SJSA1 (cell line): ENCODE results near the gene URM1. TPM values are rescaled to one million over a fixed set of nuclear protein-coding genes. Genes with fewer than 3 reads are reported as not detected.

Source experiments
- DNase-seq, 2 experiments: peaks; one replicate each; pipeline ENCODE4 v3.0.0-alpha.2; 2015 to 2020; ENCODE audit warnings: low spot score in 2 of 2, low read depth in 1 of 2
- H3K27ac ChIP-seq: fragments of 250-450 bp; sonication (Bioruptor Pico); 2 replicates; pipeline ENCODE4 v1.5.1; 2020; ENCODE audit warnings: mild to moderate bottlenecking, moderate library complexity
- H3K27me3 ChIP-seq: fragments of 250-450 bp; sonication (Bioruptor Pico); replicated peaks from 2 replicates; pipeline ENCODE4 v1.5.1; 2020; ENCODE audit warnings: mild to moderate bottlenecking, moderate library complexity
- H3K36me3 ChIP-seq: fragments of 250-450 bp; sonication (Bioruptor Pico); 2 replicates; pipeline ENCODE4 v1.5.1; 2020; ENCODE audit warnings: mild to moderate bottlenecking
- H3K4me1 ChIP-seq: fragments of 250-450 bp; sonication (Bioruptor Pico); replicated peaks from 2 replicates; pipeline ENCODE4 v1.6.1; 2021; ENCODE audit warnings: mild to moderate bottlenecking
- H3K4me3 ChIP-seq: fragments of 250-450 bp; sonication (Bioruptor Pico); 2 replicates; pipeline ENCODE4 v1.5.1; 2020; ENCODE audit warnings: mild to moderate bottlenecking
- H3K9me3 ChIP-seq: fragments of 250-450 bp; sonication (Bioruptor Pico); replicated peaks from 2 replicates; pipeline ENCODE4 v1.5.1; 2020; ENCODE audit warnings: mild to moderate bottlenecking
- total RNA-seq: library from RNA; depleted of rRNA; stranded (reverse); fragments of >200 nt; shearing (Covaris generic); gene quantifications from 2 replicates; pipeline ENCODE4 v1.2.3, GENCODE V29; 2014

URM1 gene
- total RNA-seq, 1 experiment from 2014 or later, result 35.0 TPM

- peak; percentile 55 to 69 for DNase-seq
- H3K36me3 ChIP-seq, result peaks cover 18% of the 10 kb centered on the region
- H3K4me3 ChIP-seq, result peak within 1 kb of the TSS; percentile 67
- no peaks in the 10 kb centered on the region for H3K27me3 ChIP-seq
- peaks cover 7% of the 10 kb centered on the region; the same call in 1 of the 2 replicates for H3K4me1 ChIP-seq
- no peak within 1 kb of the TSS; the same call in 1 of the 2 replicates for H3K27ac ChIP-seq
- H3K9me3 ChIP-seq, result no peaks in the 10 kb centered on the region
Observed at GRCh38 chr9:128339761-128340690, 31.1 kb upstream of the URM1 start, which contains the start of gene SLC27A4. Gene SLC27A4 (plus strand): TSS chr9:128340527. CDS start chr9:128343133, 2,606 bp downstream.

GRCh38 chr9:128340691-128341434 is 30.3 kb upstream of the URM1 start:
- no peak overlapping the region for H3K27ac ChIP-seq

GRCh38 chr9:128341435-128341849 is 29.7 kb upstream of the URM1 start:
- Histone ChIP-seq H3K4me3 (peak overlapping the region; percentile 67), H3K27me3 (no peaks in the 10 kb centered on the region), H3K9me3 (no peaks in the 10 kb centered on the region), H3K4me1 (peaks cover 7% of the 10 kb centered on the region; the same call in 1 of the 2 replicates), H3K27ac (no peak overlapping the region), H3K36me3 (peaks cover 28% of the 10 kb centered on the region)
- peak; percentile 64 to 78 for DNase-seq

More at GRCh38 chr9:128340691-128341434, 30.3 kb upstream of the URM1 start:
- Histone ChIP-seq H3K27me3 (no peaks in the 10 kb centered on the region), H3K4me3 (peak overlapping the region; percentile 67), H3K9me3 (no peaks in the 10 kb centered on the region), H3K4me1 (peaks cover 7% of the 10 kb centered on the region; the same call in 1 of the 2 replicates), H3K36me3 (peaks cover 26% of the 10 kb centered on the region)
- DNase-seq, result peak in 1 of 2 experiments; percentile 37

- DNase-seq, result no peak
- Histone ChIP-seq H3K27me3 (no peaks in the 10 kb centered on the region), H3K4me1 (peaks cover 7% of the 10 kb centered on the region; the same call in 1 of the 2 replicates), H3K4me3 (no peak overlapping the region), H3K36me3 (peaks cover 33% of the 10 kb centered on the region), H3K9me3 (no peaks in the 10 kb centered on the region), H3K27ac (no peak overlapping the region)
Observed at GRCh38 chr9:128342971-128343680, 28.0 kb upstream of the URM1 start.

- Histone ChIP-seq H3K9me3 (no peaks in the 10 kb centered on the region), H3K4me3 (no peak overlapping the region), H3K27me3 (no peaks in the 10 kb centered on the region), H3K36me3 (peaks cover 39% of the 10 kb centered on the region), H3K27ac (no peak overlapping the region), H3K4me1 (peaks cover 7% of the 10 kb centered on the region; the same call in 1 of the 2 replicates)
- DNase-seq, result no peak
Observed at GRCh38 chr9:128343855-128344254, 27.3 kb upstream of the URM1 start.

GRCh38 chr9:128344931-128345605 is 26.1 kb upstream of the URM1 start:
- H3K4me3 ChIP-seq, result no peak overlapping the region
- no peaks in the 10 kb centered on the region for H3K9me3 ChIP-seq
- H3K4me1 ChIP-seq, result peaks cover 2% of the 10 kb centered on the region; the same call in 1 of the 2 replicates
- no peak for DNase-seq
- H3K27ac ChIP-seq, result no peak overlapping the region
- no peaks in the 10 kb centered on the region for H3K27me3 ChIP-seq
- peaks cover 45% of the 10 kb centered on the region for H3K36me3 ChIP-seq

- H3K27me3 ChIP-seq, result no peaks in the 10 kb centered on the region
- H3K4me3 ChIP-seq, result no peak overlapping the region
- H3K27ac ChIP-seq, result no peak overlapping the region
- no peaks in the 10 kb centered on the region for H3K4me1 ChIP-seq
- H3K36me3 ChIP-seq, result peaks cover 46% of the 10 kb centered on the region
- DNase-seq, result no peak
- no peaks in the 10 kb centered on the region for H3K9me3 ChIP-seq
Observed at GRCh38 chr9:128349125-128349524, 22.0 kb upstream of the URM1 start.

GRCh38 chr9:128349772-128350171 is 21.4 kb upstream of the URM1 start:
- Histone ChIP-seq H3K36me3 (peaks cover 41% of the 10 kb centered on the region), H3K27ac (no peak overlapping the region), H3K4me1 (no peaks in the 10 kb centered on the region)

GRCh38 chr9:128355451-128355850 is 15.7 kb upstream of the URM1 start:
- H3K9me3 ChIP-seq, result no peaks in the 10 kb centered on the region
- no peak overlapping the region for H3K4me3 ChIP-seq
- no peaks in the 10 kb centered on the region for H3K4me1 ChIP-seq

More at GRCh38 chr9:128349772-128350171, 21.4 kb upstream of the URM1 start:
- Histone ChIP-seq H3K27me3 (no peaks in the 10 kb centered on the region), H3K9me3 (no peaks in the 10 kb centered on the region), H3K4me3 (no peak overlapping the region)
- no peak for DNase-seq

GRCh38 chr9:128358090-128358489 is 13.1 kb upstream of the URM1 start:
- Histone ChIP-seq H3K4me1 (peaks cover 16% of the 10 kb centered on the region), H3K9me3 (no peaks in the 10 kb centered on the region), H3K27ac (no peak overlapping the region), H3K4me3 (no peak overlapping the region), H3K27me3 (no peaks in the 10 kb centered on the region), H3K36me3 (peaks cover 15% of the 10 kb centered on the region)
- no peak for DNase-seq

More at GRCh38 chr9:128355451-128355850, 15.7 kb upstream of the URM1 start:
- no peak for DNase-seq
- Histone ChIP-seq H3K27me3 (no peaks in the 10 kb centered on the region), H3K36me3 (peaks cover 22% of the 10 kb centered on the region), H3K27ac (no peak overlapping the region)

- Histone ChIP-seq H3K9me3 (no peaks in the 10 kb centered on the region), H3K36me3 (peaks cover 14% of the 10 kb centered on the region), H3K4me1 (peaks cover 16% of the 10 kb centered on the region), H3K4me3 (no peak overlapping the region), H3K27ac (no peak overlapping the region), H3K27me3 (no peaks in the 10 kb centered on the region)
- DNase-seq, result no peak
Observed at GRCh38 chr9:128358861-128359260, 12.3 kb upstream of the URM1 start.

- no peaks in the 10 kb centered on the region for H3K9me3 ChIP-seq
- H3K27ac ChIP-seq, result no peak overlapping the region
- no peak for DNase-seq
- no peak overlapping the region for H3K4me3 ChIP-seq
- H3K27me3 ChIP-seq, result no peaks in the 10 kb centered on the region
- H3K4me1 ChIP-seq, result peaks cover 16% of the 10 kb centered on the region
- peaks cover 6% of the 10 kb centered on the region for H3K36me3 ChIP-seq
Observed at GRCh38 chr9:128360826-128361225, 10.3 kb upstream of the URM1 start.
